Liver (tissue), 3 donors: ENCODE measurements around the gene OR2AJ1.

ENCODE experiments used
- FOXA1 ChIP-seq: IDR thresholded peaks from 2 replicates; pipeline ENCODE4 v1.6.1; 2016; ENCODE audit warnings: antibody characterized with exemption
- GABPA ChIP-seq, 2 donors: IDR thresholded peaks in 1 of 2; conservative IDR thresholded peaks in 1 of 2; 2 replicates each; pipeline ENCODE4 v1.6.1; 2016; ENCODE audit warnings: antibody characterized with exemption in 2 of 2, mild to moderate bottlenecking in 1 of 2, moderate library complexity in 1 of 2
- HNF4G ChIP-seq: IDR thresholded peaks from 2 replicates; pipeline ENCODE4 v1.6.1; 2016; ENCODE audit warnings: antibody characterized with exemption
- JUND ChIP-seq, 2 donors: IDR thresholded peaks; 2 replicates each; pipeline ENCODE4 v1.6.1; 2016; ENCODE audit warnings: antibody characterized with exemption in 2 of 2
- MAX ChIP-seq: IDR thresholded peaks from 2 replicates; pipeline ENCODE4 v1.6.1; 2016; ENCODE audit warnings: antibody characterized with exemption
- RAD21 ChIP-seq, 2 donors: IDR thresholded peaks; 2 replicates each; pipeline ENCODE4 v1.6.1; 2016; ENCODE audit warnings: antibody characterized with exemption in 2 of 2, mild to moderate bottlenecking in 2 of 2
- REST ChIP-seq: IDR thresholded peaks from 2 replicates; pipeline ENCODE4 v1.6.1; 2016; ENCODE audit warnings: antibody characterized with exemption, mild to moderate bottlenecking
- RXRA ChIP-seq, 2 donors: IDR thresholded peaks; 2 replicates each; pipeline ENCODE4 v1.6.1; 2017 to 2018; ENCODE audit warnings: antibody characterized with exemption in 2 of 2, mild to moderate bottlenecking in 1 of 2
- SP1 ChIP-seq: IDR thresholded peaks from 2 replicates; pipeline ENCODE4 v1.6.1; 2018; ENCODE audit warnings: antibody characterized with exemption, mild to moderate bottlenecking
- TAF1 ChIP-seq: conservative IDR thresholded peaks from 2 replicates; pipeline ENCODE4 v1.6.1; 2016; ENCODE audit warnings: antibody characterized with exemption, mild to moderate bottlenecking
- YY1 ChIP-seq: IDR thresholded peaks from 2 replicates; pipeline ENCODE4 v1.6.1; 2016; ENCODE audit warnings: antibody characterized with exemption, mild to moderate bottlenecking
- ZBTB33 ChIP-seq: IDR thresholded peaks from 2 replicates; pipeline ENCODE4 v1.6.1; 2016; ENCODE audit warnings: antibody characterized with exemption
- TF ChIP-seq, protein P1 (sequence below): fragments of 150-350 bp; IDR thresholded peaks from 2 replicates; pipeline ENCODE4 v1.5.1; 2017; ENCODE audit warnings: improper control_type of control experiment, low read depth, low read length; ENCODE audit not compliant: missing input control
- TF ChIP-seq, protein P2 (sequence below): IDR thresholded peaks from 2 replicates; pipeline ENCODE4 v1.6.1; 2016; ENCODE audit warnings: antibody characterized with exemption
- donor health status: healthy.
- donor health status: healthy.

- TF ChIP-seq REST (no peak), YY1 (no peak), SP1 (no peak), RAD21 (IDR thresholded peaks at IDR 0.05) (no peak), RXRA (IDR thresholded peaks at IDR 0.05) (no peak), JUND (IDR thresholded peaks at IDR 0.05) (no peak), MAX (no peak), TAF1 (no peak), HNF4G (no peak), GABPA (IDR thresholded peaks at IDR 0.05 in 1 of 2, conservative IDR thresholded peaks at IDR 0.05 in 1 of 2) (no peak), ZBTB33 (no peak), FOXA1 (no peak)
- TF ChIP-seq, protein P1, sequence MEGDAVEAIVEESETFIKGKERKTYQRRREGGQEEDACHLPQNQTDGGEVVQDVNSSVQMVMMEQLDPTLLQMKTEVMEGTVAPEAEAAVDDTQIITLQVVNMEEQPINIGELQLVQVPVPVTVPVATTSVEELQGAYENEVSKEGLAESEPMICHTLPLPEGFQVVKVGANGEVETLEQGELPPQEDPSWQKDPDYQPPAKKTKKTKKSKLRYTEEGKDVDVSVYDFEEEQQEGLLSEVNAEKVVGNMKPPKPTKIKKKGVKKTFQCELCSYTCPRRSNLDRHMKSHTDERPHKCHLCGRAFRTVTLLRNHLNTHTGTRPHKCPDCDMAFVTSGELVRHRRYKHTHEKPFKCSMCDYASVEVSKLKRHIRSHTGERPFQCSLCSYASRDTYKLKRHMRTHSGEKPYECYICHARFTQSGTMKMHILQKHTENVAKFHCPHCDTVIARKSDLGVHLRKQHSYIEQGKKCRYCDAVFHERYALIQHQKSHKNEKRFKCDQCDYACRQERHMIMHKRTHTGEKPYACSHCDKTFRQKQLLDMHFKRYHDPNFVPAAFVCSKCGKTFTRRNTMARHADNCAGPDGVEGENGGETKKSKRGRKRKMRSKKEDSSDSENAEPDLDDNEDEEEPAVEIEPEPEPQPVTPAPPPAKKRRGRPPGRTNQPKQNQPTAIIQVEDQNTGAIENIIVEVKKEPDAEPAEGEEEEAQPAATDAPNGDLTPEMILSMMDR = no peak
- TF ChIP-seq, protein P2, sequence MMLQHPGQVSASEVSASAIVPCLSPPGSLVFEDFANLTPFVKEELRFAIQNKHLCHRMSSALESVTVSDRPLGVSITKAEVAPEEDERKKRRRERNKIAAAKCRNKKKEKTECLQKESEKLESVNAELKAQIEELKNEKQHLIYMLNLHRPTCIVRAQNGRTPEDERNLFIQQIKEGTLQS = no peak
These were observed 11.7 kb downstream of the OR2AJ1 start for GRCh38 chr1:247936415-247936814.
